ENCODE results near the gene CMTM5.
A peak's percentile ranks its signal among the peaks of the same experiment; 100 is the strongest.

Gene CMTM5, protein sequence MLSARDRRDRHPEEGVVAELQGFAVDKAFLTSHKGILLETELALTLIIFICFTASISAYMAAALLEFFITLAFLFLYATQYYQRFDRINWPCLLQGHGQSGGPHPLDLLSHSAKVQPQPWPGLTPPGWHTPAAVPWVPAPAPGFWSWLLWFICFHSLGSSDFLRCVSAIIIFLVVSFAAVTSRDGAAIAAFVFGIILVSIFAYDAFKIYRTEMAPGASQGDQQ

DNA sequence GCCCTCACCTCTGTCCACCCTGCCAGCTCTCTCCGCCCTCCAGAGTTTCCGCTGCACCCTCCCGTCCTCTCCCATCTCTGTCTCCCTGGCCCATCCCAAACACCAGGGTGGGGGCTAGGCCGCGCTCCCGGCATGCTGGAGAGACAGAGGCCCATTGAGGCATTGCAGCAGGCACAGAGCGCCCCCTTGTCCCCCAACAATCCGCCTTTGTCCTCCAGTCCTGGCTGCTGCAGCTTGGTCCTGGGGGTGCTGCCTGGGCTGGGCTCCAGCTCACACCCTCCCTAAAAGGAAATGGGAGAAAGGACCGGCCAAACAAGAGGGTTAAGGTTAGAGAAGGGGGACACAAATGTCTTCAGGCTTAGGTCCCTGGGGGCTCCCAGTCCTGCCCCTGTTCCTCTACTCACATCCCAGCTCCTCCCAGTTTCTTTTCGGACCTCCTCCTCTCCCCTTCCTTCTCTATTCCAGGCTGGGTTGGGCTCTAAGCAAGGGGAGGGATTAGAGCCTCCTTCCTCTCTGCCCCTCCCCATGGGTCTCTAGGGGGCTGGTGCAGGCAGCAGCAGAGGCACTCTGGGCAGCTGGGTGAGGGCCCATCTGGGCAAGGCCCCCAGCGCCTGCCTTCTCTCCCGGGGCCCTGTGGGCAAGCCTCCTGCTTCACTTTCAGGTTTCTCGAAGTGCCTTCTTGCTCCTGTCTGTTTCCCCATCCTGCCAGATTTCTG, at the start of gene CMTM5:
TSS of gene CMTM5 (plus strand) at position 565 of the 716 bp plus-strand sequence. CDS start 206 bp downstream, outside the sequence.
- DNase-seq = no peak

DNA sequence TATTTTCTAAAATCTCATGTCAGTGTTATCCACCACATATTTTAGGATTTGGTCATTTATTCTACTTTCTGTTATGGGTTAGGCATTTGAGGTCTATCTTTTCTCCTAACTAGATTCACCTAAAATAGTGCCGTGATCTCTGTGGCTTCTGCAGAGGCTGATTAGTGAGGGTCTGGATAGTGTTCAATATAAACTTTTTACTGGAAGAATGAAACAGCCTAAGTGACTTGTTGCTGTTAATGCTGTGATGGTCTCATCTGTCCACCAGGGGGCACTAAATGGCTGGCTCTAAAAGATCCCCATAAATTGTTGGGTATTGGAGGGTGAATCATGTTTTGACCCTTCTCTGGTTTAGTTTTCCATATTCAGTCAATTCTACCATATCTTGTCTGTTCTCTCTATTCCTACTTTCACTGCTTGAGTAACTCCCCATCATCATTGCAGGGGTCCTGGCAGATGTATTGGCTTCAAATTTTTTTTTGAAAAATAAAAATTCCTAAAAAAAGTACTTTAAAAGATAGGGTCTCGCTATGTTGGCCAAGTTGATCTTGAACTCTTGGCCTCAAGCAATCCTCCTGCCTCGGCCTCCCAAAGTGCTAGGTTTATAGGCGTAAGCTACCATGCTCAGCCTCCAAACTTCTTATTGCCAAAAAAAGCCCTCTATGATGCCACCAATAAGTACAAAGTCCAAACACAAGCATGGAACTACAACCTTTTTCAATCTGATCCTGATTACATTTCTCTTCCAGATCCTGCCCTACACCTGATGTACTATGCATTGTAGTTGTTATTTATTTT, 48.7 kb upstream of the CMTM5 start:
- peak; percentile 75 for DNase-seq

DNA sequence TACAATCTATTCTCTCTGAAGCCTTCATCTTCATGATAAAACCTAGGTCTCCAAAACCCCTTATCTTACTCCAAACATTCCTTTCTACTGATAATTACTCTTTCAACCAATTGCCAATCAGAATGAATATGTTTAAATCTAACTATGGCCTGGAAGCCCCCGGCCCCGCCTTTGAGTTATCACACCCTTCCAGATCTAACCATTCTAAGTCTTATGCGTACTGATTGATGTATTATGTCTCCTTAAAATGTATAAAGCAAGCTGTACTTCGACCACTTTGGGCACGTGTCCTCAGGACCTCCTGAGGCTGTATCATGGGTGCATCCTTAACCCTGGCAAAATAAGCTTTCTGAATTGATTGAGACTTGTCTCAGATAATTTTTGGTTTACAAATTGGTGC, 41.2 kb upstream of the CMTM5 start:
- no peak for DNase-seq

GRCh38 chr14:23339506-23340268, 37.2 kb upstream of the CMTM5 start:
- no peak for DNase-seq

DNA sequence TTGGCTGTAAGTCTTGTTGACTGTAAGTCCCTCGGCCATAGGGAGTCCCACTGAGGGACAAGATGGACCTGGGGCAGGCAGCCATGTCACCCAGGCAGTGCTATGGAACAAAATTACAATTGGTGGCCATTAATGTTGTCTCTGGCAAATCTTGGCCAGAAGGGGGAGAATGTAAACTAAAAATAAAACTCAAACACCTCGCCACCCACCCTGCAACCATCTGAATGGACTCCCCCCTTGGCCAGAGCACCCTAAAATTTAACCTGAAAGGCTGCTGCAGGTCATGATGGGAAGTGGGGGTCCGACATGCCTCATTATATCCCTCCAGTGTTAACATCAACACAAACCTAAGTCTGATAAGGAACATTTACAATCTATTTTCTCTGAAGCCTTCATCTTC, 32.4 kb upstream of the CMTM5 start:
- no peak for DNase-seq

DNA sequence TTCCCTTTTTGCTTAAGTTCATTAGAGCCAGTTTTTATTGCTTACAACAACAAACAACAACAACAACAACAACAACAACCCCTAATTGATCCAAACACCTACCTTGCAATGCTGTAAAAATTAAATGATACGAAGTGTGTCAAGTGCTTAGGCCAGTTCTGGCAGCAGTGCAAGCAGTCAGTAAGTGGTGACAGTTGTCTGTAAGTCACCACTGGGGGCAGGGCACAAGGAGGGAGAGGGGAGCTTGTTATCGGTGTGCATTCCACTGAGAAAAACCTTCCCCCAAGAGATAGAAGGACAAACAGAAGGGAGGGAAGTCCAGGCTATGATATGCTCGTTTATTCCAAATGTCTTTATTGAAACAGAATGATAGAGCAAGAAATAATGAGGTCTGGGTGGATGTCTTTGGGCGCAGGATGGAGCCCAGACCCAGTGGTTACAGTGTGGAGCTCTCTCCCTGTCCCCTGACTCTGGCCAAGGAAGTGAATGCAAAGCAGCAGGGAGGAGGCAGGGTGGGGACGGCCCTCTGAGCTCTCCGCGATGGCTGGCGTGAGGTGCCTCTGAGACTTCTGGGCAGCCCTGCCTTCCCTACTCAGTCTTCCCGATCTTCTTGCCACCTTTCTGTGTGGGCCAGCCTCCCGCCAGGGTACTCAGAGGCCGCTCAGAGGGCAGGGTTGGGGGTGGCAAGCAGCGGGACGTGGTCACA, 30.7 kb upstream of the CMTM5 start:
- no peak for DNase-seq

- DNase-seq = no peak
Observed at GRCh38 chr14:23346693-23347405, 30.0 kb upstream of the CMTM5 start.

DNA sequence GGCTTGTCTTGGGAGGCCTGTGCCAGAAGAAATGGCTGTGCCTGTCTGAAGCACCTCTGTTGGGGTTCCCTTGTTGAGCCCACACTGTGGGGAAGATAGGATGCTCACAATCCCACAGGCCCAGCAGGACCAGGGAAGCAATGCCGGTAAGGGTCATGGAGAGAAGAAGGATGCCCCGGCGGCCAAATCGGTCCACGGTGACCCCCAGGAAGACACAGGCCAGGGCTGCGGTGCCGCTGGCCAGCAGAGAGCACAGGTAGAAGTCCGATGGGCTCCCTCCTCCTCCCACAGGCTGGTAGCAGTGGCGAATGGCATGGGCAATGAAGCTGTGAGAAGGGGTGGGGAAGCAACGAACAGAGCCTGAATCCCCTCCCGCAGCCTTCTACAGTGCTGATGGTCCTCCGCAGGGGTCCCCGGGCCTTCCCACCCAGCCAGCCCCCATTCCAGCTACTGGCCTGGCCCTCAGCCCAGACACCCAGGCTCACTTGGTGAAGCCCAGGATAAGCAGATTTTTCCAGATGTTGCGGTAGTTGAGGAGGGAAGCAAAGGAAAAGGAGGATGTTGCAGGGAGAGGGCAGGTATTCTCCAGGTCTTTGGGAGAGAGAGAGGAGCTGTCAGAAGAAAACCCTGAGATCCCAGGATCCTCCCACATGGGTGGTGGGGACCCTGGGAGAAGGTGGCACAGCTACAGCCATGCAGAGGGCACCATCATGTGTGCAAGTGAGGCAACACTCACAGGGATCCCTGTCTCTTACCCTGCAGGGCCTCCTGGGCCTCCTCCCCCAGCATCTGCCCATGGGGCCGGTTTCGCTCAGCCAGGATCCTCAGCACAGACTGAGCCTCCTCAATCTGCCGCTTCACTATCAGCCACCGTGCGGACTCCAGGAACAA, 29.2 kb upstream of the CMTM5 start:
- DNase-seq = no peak

DNA sequence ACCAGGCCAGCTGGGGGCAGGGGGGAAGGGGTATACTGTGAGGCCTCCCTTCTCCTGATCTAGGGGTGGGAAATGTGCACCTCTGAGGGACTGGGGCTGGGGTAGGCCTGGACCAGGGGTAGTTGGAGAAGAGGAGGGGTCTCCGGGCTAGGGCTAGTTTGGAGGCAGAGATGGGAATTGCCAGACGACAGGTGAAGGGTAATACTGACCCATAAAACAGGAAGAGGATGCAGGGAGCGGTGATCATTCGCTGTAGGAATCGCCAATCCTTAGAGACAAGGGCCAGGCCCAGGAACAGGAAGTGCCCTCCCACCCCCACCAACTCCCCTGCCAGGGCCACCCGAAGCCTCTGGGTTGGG, 28.6 kb upstream of the CMTM5 start:
- DNase-seq = no peak

DNA sequence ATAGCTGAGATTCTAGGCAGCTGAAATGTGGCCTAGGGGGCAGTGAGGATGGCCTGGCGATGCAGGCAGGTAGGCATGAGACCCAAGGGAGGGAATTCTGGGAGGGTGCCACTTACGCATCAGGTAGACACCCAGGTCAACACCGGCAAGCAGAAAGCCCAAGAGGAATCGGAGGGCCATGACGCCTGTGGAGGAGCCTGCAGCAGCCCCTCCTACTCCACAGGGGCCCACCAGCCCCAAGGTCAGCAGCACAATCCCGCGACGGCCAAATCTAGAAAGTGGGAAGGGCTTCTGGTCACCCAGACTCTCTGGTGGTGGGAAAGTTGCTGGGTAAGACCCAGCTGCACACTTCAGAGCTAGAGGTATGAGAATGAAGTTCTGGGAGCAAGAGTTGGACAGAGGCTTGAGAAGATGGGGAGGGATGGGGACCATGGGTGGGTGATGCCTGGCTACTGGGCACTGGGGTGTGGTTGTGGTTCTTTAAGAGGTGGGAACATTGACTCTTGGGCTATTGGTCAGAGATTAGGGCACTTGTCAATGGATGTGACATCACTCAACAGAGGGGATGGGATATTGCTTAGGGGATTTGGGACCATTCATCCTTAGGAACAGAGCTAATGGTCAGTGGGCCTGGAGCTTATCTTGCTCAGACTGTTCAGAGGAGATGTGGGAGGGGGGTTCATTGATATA, 27.5 kb upstream of the CMTM5 start:
- DNase-seq = no peak

GRCh38 chr14:23351681-23352505, 25.0 kb upstream of the CMTM5 start:
- DNase-seq = peak; percentile 23

DNA sequence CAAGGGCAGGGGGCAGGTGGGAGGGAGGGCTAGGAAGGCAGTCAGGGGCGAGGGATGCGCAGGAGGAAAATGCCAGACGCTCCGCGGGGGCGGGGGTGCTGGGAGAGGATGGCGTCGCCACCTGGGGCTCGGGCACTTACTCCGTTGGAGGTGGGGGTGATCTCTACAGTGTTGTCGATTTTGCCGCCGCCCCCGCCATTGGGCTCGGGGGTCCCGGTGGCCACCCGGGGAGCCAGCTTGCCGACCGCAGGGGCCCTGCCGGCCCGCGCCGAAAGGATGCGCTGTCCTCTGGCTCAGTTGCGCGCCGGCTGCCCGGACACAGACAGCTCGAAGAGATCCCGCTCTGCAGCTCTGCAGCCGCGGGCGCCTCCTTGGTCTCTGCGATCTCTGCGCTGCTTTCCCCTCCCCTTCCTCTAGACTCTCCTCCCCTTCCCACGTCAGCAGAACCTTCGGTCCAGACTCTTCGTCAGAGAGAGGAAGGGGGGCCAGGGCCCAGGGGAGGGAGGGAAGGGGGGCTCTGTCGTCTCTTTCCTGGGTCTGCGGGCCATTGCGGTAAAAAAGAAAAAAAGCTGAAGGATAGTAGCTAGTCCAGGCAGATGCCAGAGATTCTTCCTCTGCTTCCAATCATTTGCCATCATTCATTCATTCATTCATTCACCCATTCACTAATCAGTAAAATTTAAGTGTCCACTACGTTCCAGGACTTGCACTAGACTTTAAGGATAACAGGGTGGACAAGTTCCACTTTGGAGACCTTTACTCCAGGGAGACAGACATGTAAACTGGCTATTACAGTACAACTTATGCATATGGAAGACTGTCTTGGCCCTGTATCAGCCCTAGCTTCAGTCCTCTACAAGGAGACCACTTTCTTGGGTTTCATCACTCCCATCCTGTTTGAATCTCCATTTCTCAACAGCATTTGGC, 24.1 kb upstream of the CMTM5 start, which contains the start of gene SLC22A17:
TSS of gene SLC22A17 (minus strand) at position 382 of the 927 bp plus-strand sequence.
- DNase-seq = peak; percentile 74

DNA sequence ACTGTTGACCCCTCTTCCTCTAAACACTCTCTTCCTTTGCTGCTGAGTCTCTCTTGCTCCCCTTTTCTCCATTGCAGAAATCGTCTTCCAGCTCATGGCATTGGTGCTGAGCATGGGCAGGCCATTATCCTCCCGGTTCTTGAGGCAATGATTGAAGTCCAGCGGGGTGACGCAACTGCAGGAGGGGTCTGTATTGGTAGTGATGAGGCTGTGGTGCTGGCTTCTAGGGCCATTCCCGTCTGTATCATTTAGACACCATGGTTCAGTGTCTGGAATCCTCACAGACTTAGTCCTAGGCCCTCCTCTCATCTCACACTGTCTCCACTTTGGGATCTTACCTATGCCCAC, 23.4 kb upstream of the CMTM5 start:
- DNase-seq = no peak

- no peak for DNase-seq
Observed at GRCh38 chr14:23354990-23355389, 21.9 kb upstream of the CMTM5 start.

DNA sequence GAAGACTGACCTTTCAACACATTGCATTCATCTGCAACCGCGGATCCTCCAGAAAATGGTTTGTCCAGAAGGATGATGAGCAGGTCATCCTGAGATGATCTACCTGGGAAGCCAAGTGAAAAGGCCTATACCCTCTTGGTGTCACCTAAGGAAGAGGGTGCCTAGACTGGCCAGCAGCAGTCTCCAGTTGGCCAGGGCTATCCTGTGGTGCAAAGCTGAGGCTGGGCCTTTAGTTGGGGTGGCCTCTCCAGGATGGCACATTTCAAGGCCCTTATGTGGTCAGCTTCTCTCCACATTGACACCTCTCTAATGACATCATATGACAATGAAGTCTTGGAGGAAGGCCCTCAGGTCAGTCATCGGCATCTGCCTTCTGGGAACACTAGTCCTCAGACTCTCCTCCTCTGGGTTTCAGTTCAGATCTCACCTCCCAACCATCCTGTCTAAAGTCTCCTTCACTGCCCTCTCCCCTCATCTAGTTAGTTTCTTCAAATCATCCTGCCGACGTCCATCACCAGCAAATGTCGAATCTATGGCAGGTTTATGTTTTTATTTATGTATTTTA, 20.9 kb upstream of the CMTM5 start:
- no peak for DNase-seq

- DNase-seq = no peak
Observed at GRCh38 chr14:23356662-23357061, 20.2 kb upstream of the CMTM5 start.

DNA sequence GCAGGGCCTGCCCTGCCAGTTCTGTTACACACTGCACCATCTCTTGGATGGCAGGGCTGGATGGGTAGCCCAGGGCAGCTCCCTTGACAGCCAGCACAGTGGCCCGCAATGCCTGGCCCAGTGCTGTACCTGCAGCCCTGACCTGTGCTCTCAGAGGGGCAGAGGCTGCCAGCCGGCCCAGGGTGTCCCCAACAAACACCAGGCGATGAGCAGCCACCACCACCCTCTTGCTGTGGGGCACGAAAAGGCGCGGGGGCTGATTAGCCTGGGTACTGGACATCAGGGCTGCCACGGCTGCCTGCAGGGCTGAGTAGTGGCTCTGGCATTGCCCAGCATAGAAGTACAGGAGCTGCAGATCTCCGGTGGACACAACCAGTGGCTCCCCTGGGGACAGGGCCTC, 19.6 kb upstream of the CMTM5 start:
- DNase-seq = no peak

DNA sequence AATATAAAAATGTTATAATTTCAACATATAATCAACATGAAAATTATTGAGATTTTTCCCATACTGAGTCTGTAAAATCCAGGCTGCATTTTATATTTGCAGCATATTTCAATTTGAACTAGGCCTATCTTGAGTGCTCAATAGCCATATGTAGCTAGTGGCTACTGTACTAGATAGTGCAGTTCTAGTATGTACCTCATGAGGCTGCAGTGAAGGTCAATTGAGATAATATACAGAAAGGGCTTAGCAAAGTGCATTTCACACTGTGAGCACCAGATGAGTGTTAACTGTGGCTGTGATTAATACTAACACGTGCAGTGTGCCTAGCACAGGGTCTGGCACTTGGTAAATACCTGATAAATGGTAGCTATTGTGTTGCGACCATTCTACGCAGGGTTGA, 18.8 kb upstream of the CMTM5 start:
- DNase-seq = no peak

Data from CD4-positive, alpha-beta T cell treated with Interleukin-6 for 4 hours (primary cell).